HepG2 (cell line): ENCODE results near the gene RNU2-63P. TPM values are rescaled to one million over a fixed set of nuclear protein-coding genes. Genes with fewer than 3 reads are reported as not detected.

Experiments used
- AFF4 ChIP-seq: sonication (generic); formaldehyde crosslinking; IDR thresholded peaks from 2 replicates; pipeline ENCODE4 v1.4.0; 2020; ENCODE audit warnings: missing genetic modification reagents
- ATF5 ChIP-seq: sonication (generic); formaldehyde crosslinking; IDR thresholded peaks from 2 replicates; pipeline ENCODE4 v1.4.0; 2020; ENCODE audit warnings: mild to moderate bottlenecking, low read depth, missing genetic modification reagents
- FLYWCH1 ChIP-seq: sonication (generic); formaldehyde crosslinking; IDR thresholded peaks from 2 replicates; pipeline ENCODE4 v1.8.1; 2023; ENCODE audit warnings: mild to moderate bottlenecking, missing genetic modification reagents
- HCFC1 ChIP-seq: fragments of 150-350 bp; IDR thresholded peaks from 2 replicates; pipeline ENCODE4 v1.6.1; 2014; ENCODE audit warnings: low read depth, low read length
- MED1 ChIP-seq: sonication (generic); formaldehyde crosslinking; IDR thresholded peaks from 2 replicates; pipeline ENCODE4 v1.4.0; 2020; ENCODE audit warnings: missing genetic modification reagents
- MXD4 ChIP-seq: IDR thresholded peaks from 2 replicates; pipeline ENCODE4 v1.6.1; 2016; ENCODE audit warnings: mild to moderate bottlenecking, missing biosample characterization, missing genetic modification reagents
- NBN ChIP-seq: fragments of 450-650 bp; conservative IDR thresholded peaks from 2 replicates; pipeline ENCODE4 v1.6.1; 2017
- PAXIP1 ChIP-seq: sonication (generic); formaldehyde crosslinking; conservative IDR thresholded peaks from 2 replicates; pipeline ENCODE4 v1.4.0; 2020; ENCODE audit warnings: mild to moderate bottlenecking, missing genetic modification reagents, moderate library complexity
- PRPF4 ChIP-seq: fragments of 200-400 bp; formaldehyde crosslinking; IDR thresholded peaks from 2 replicates; pipeline ENCODE4 v1.6.1; 2016; ENCODE audit warnings: low read length, low read depth; ENCODE audit not compliant: poor library complexity, severe bottlenecking
- ZFYVE20 ChIP-seq: sonication (generic); formaldehyde crosslinking; IDR thresholded peaks from 2 replicates; pipeline ENCODE4 v1.8.0; 2023; ENCODE audit warnings: low read depth, mild to moderate bottlenecking, moderate library complexity, missing genetic modification reagents, borderline replicate concordance
- ZNF121 ChIP-seq: sonication (generic); formaldehyde crosslinking; IDR thresholded peaks from 2 replicates; pipeline ENCODE4 v1.5.0; 2020; ENCODE audit warnings: mild to moderate bottlenecking, missing genetic modification reagents
- ZNF3 ChIP-seq: IDR thresholded peaks from 2 replicates; pipeline ENCODE4 v1.7.0; 2017; ENCODE audit warnings: inconsistent platforms
- ZNF468 ChIP-seq: sonication (generic); formaldehyde crosslinking; IDR thresholded peaks from 2 replicates; pipeline ENCODE4 v1.8.0; 2022; ENCODE audit warnings: mild to moderate bottlenecking, moderate library complexity, missing genetic modification reagents
- ZNF644 ChIP-seq: IDR thresholded peaks from 2 replicates; pipeline ENCODE4 v1.6.1; 2016; ENCODE audit warnings: low read depth
- ZNF703 ChIP-seq: sonication (generic); formaldehyde crosslinking; IDR thresholded peaks from 2 replicates; pipeline ENCODE4 v1.5.1; 2020; ENCODE audit warnings: missing genetic modification reagents, mild to moderate bottlenecking, moderate library complexity, borderline replicate concordance
- ZNF740 ChIP-seq: sonication (generic); formaldehyde crosslinking; IDR thresholded peaks from 2 replicates; pipeline ENCODE4 v1.4.0; 2020; ENCODE audit warnings: missing genetic modification reagents
- ZNF792 ChIP-seq: IDR thresholded peaks from 2 replicates; pipeline ENCODE4 v1.6.1; 2016
- ZXDC ChIP-seq: sonication (generic); formaldehyde crosslinking; IDR thresholded peaks from 2 replicates; pipeline ENCODE4 v1.5.0; 2020; ENCODE audit warnings: mild to moderate bottlenecking, missing genetic modification reagents
- polyA plus RNA-seq, 8 experiments: library from polyadenylated mRNA; depleted of rRNA in 3 of 8; stranded (reverse) in 7 of 8; unstranded in 1 of 8; fragments of >200 nt; fragmentation: Illumina TruSeq in 4 of 8; extraction: Trizol in 4 of 8; gene quantifications; 2 replicates each; pipeline versions ENCODE4 v1.2.1 to v1.2.3, GENCODE V29; 2011 to 2016; ENCODE audit warnings: low read depth in 4 of 8, missing spikeins in 1 of 8, mixed read lengths in 1 of 8; ENCODE audit not compliant: insufficient read depth in 1 of 8
- total RNA-seq, 5 experiments: library from RNA; depleted of rRNA; stranded (reverse); fragments of >200 nt; fragmentation: Illumina TruSeq; extraction: Trizol; gene quantifications; 2 replicates each; pipeline ENCODE4 v1.2.3, GENCODE V29; 2016; ENCODE audit warnings: low read depth in 1 of 5

Gene RNU2-63P
- total and polyA plus RNA-seq, 2 of the 13 experiments (the other 11 are each of a cell fraction or from before 2014, with no cell fraction given), result 6.8 TPM; not detected in 1

GRCh38 chr2:88055371-88056128 is 39.2 kb upstream of the RNU2-63P start, which contains the start of gene KRCC1 (continued):
- TF ChIP-seq ATF5 (CRISPR knock-in tag) (peak; percentile 87; the same call in 1 of the 2 replicates), ZNF468 (0 out of 2 replicates have a peak, but pooled peaks have one; percentile 79), ZNF703 (CRISPR knock-in tag) (peak; percentile 72), AFF4 (peak; percentile 72; the same call in 1 of the 2 replicates), MED1 (CRISPR knock-in tag) (peak; percentile 81), ZXDC (CRISPR knock-in tag) (no peak), PAXIP1 (CRISPR knock-in tag) (no peak; the same call in 1 of the 2 replicates), ZFYVE20 (CRISPR knock-in tag) (no peak; the same call in 1 of the 2 replicates), FLYWCH1 (CRISPR knock-in tag) (peak; percentile 27; the same call in 1 of the 2 replicates), ZNF792 (CRISPR knock-in tag) (peak; percentile 64; the same call in 1 of the 2 replicates), NBN (no peak), ZNF740 (CRISPR knock-in tag) (no peak), PRPF4 (no peak), ZNF121 (CRISPR knock-in tag) (peak; percentile 74; the same call in 1 of the 2 replicates), MXD4 (CRISPR knock-in tag) (0 out of 2 replicates have a peak, but pooled peaks have one; percentile 57), ZNF644 (CRISPR knock-in tag) (0 out of 2 replicates have a peak, but pooled peaks have one; percentile 34), HCFC1 (no peak; the same call in 1 of the 2 replicates), ZNF3 (no peak)
